Choroid plexus epithelial cell (primary cell): Measurements from ENCODE around the gene CARD6.
"Not testable (repeated sequence)": the region's sequence is repeated elsewhere in the genome, so short reads cannot be mapped to it uniquely, and the experiment has no call there.

Experiments
- DNase-seq: peaks from one replicate; pipeline ENCODE4 v3.0.0-alpha.2; 2010; ENCODE audit warnings: low read depth
- H3K4me3 ChIP-seq: 2 replicates; pipeline ENCODE4 v1.5.1; 2011; ENCODE audit warnings: low read depth, mild to moderate bottlenecking, control low read depth, low read length, moderate library complexity
- CTCF ChIP-seq: conservative IDR thresholded peaks from 2 replicates; pipeline ENCODE4 v1.5.1; 2011; ENCODE audit warnings: low read depth, mild to moderate bottlenecking, control low read depth, inconsistent platforms, low read length, moderate library complexity

CARD6 gene

GRCh38 chr5:40866844-40867243, 25.7 kb downstream of the CARD6 start:
- no peak overlapping the region for H3K4me3 ChIP-seq
- no peak for TF ChIP-seq CTCF
- DNase-seq = no peak

- no peak for TF ChIP-seq CTCF
- no peak for DNase-seq
- H3K4me3 ChIP-seq = no peak overlapping the region
Observed at GRCh38 chr5:40869384-40869783, 28.2 kb downstream of the CARD6 start.

- no peak overlapping the region for H3K4me3 ChIP-seq
- peak; percentile 18 for DNase-seq
- no peak for TF ChIP-seq CTCF
Observed at GRCh38 chr5:40871177-40871576, 30.0 kb downstream of the CARD6 start.

- not testable (repeated sequence) for H3K4me3 ChIP-seq, DNase-seq
Observed at GRCh38 chr5:40872253-40872652, 31.1 kb downstream of the CARD6 start.

GRCh38 chr5:40873286-40873880, 32.2 kb downstream of the CARD6 start:
- no peak overlapping the region for H3K4me3 ChIP-seq
- no peak for DNase-seq
- no peak for TF ChIP-seq CTCF

- no peak for TF ChIP-seq CTCF
Observed at GRCh38 chr5:40875958-40876357, 34.8 kb downstream of the CARD6 start.

GRCh38 chr5:40877371-40877988, 36.3 kb downstream of the CARD6 start:
- DNase-seq = no peak
- no peak overlapping the region for H3K4me3 ChIP-seq
- TF ChIP-seq CTCF = no peak

More at GRCh38 chr5:40875958-40876357, 34.8 kb downstream of the CARD6 start:
- DNase-seq = no peak
- H3K4me3 ChIP-seq = no peak overlapping the region
